ENCODE results near the gene ZNF700.
"Not testable (repeated sequence)": the region's sequence is repeated elsewhere in the genome, so short reads cannot be mapped to it uniquely, and the experiment has no call there.

The ZNF700 gene
- long read RNA-seq, transcript ZNF700-201 (4 exons, 2,882 nt), result major isoform, 48 of 62 reads
- long read RNA-seq, partial matches to known transcripts, result 0 of 62 reads
- long read RNA-seq, other reads (novel, unspliced or antisense), result 10 of 62 reads

GRCh38 chr19:11924886-11925650, at the start of gene ZNF700:
Gene ZNF700, plus strand, starts transcription at chr19:11925107. Its CDS starts 104 bp downstream, at chr19:11925211.
- DNase-seq (ENCODE audit: low read depth in 1 of 2, low spot score in 1 of 2), result peak; percentile 95 to 98
- TF ChIP-seq CTCF (IDR thresholded peaks at IDR 0.05; ENCODE audit: insufficient read depth, low read length) (no peak), GABPA (IDR thresholded peaks at IDR 0.05; ENCODE audit: low read depth) (peak; percentile 17; the same call in 1 of the 2 replicates), POLR2AphosphoS5 (IDR thresholded peaks at IDR 0.05; ENCODE audit: low read depth) (peak; percentile 92), REST (IDR thresholded peaks at IDR 0.05; ENCODE audit: insufficient replicate concordance, low read depth) (peak; percentile 54), SPI1 (IDR thresholded peaks at IDR 0.05; ENCODE audit: borderline replicate concordance, low read depth) (peak; percentile 64; the same call in 1 of the 2 replicates)
- H3K27ac ChIP-seq (replicated peaks), result peak within 1 kb of the TSS; percentile 99
- H3K4me3 ChIP-seq (replicated peaks; ENCODE audit: insufficient read depth, low read length), result peak within 1 kb of the TSS; percentile 63
- no peaks in the 10 kb centered on the region for H3K27me3 ChIP-seq (ENCODE audit: insufficient read depth, poor library complexity, severe bottlenecking)

- H3K4me3 ChIP-seq (replicated peaks; ENCODE audit: insufficient read depth, low read length); DNase-seq (ENCODE audit: low read depth in 1 of 2, low spot score in 1 of 2); H3K27ac ChIP-seq (replicated peaks); H3K27me3 ChIP-seq (ENCODE audit: insufficient read depth, poor library complexity, severe bottlenecking): not testable (repeated sequence)
Measured at GRCh38 chr19:11879687-11880266, 45.1 kb upstream of the ZNF700 start.

- no peak for TF ChIP-seq GABPA (IDR thresholded peaks at IDR 0.05; ENCODE audit: low read depth)
- no peak for TF ChIP-seq REST (IDR thresholded peaks at IDR 0.05; ENCODE audit: insufficient replicate concordance, low read depth)
- TF ChIP-seq SPI1 (IDR thresholded peaks at IDR 0.05; ENCODE audit: borderline replicate concordance, low read depth), result no peak
- no peak for TF ChIP-seq CTCF (IDR thresholded peaks at IDR 0.05; ENCODE audit: insufficient read depth, low read length)
- TF ChIP-seq POLR2AphosphoS5 (IDR thresholded peaks at IDR 0.05; ENCODE audit: low read depth), result no peak
- DNase-seq (ENCODE audit: low read depth in 1 of 2, low spot score in 1 of 2), result no peak
Measured at GRCh38 chr19:11880598-11880997, 44.3 kb upstream of the ZNF700 start.

GRCh38 chr19:11881151-11881800, 43.6 kb upstream of the ZNF700 start:
- peak; percentile 15 to 61 for DNase-seq (ENCODE audit: low read depth in 1 of 2, low spot score in 1 of 2)
- TF ChIP-seq CTCF (IDR thresholded peaks at IDR 0.05; ENCODE audit: insufficient read depth, low read length) (peak; percentile 37), REST (IDR thresholded peaks at IDR 0.05; ENCODE audit: insufficient replicate concordance, low read depth) (no peak), POLR2AphosphoS5 (IDR thresholded peaks at IDR 0.05; ENCODE audit: low read depth) (no peak), GABPA (IDR thresholded peaks at IDR 0.05; ENCODE audit: low read depth) (no peak), SPI1 (IDR thresholded peaks at IDR 0.05; ENCODE audit: borderline replicate concordance, low read depth) (no peak)
- H3K4me3 ChIP-seq (replicated peaks; ENCODE audit: insufficient read depth, low read length), result no peak overlapping the region
- no peaks in the 10 kb centered on the region for H3K27me3 ChIP-seq (ENCODE audit: insufficient read depth, poor library complexity, severe bottlenecking)
- no peak overlapping the region for H3K27ac ChIP-seq (replicated peaks)

More at GRCh38 chr19:11880598-11880997, 44.3 kb upstream of the ZNF700 start:
- H3K4me3 ChIP-seq (replicated peaks; ENCODE audit: insufficient read depth, low read length), result no peak overlapping the region
- no peaks in the 10 kb centered on the region for H3K27me3 ChIP-seq (ENCODE audit: insufficient read depth, poor library complexity, severe bottlenecking)
- H3K27ac ChIP-seq (replicated peaks), result no peak overlapping the region
